ENCODE data around the gene PRR18.

PRR18 gene

GRCh38 chr6:166305562-166306117 lies 2.6 kb downstream of the PRR18 start:
- no peak for DNase-seq

GRCh38 chr6:166304106-166304505 lies 4.1 kb downstream of the PRR18 start:
- DNase-seq = no peak

GRCh38 chr6:166301611-166302529 lies 6.3 kb downstream of the PRR18 start:
- DNase-seq = no peak

GRCh38 chr6:166300357-166300987 lies 7.7 kb downstream of the PRR18 start:
- DNase-seq = no peak

- DNase-seq = no peak
These were observed 10.6 kb downstream of the PRR18 start for GRCh38 chr6:166297606-166298005.

GRCh38 chr6:166296035-166296883 lies 11.9 kb downstream of the PRR18 start:
- DNase-seq = no peak

- no peak for DNase-seq
These were observed 14.2 kb downstream of the PRR18 start for GRCh38 chr6:166293731-166294584.

GRCh38 chr6:166289207-166290060 lies 18.8 kb downstream of the PRR18 start:
- DNase-seq = no peak

- DNase-seq = peak; percentile 36
These were observed 21.3 kb downstream of the PRR18 start for GRCh38 chr6:166286839-166287271.

- DNase-seq = no peak
These were observed 23.0 kb downstream of the PRR18 start for GRCh38 chr6:166285233-166285632.

- no peak for DNase-seq
These were observed 23.6 kb downstream of the PRR18 start for GRCh38 chr6:166284640-166285039.

GRCh38 chr6:166282394-166283032 lies 25.7 kb downstream of the PRR18 start:
- no peak for DNase-seq

GRCh38 chr6:166281104-166281503 lies 27.1 kb downstream of the PRR18 start:
- no peak for DNase-seq

GRCh38 chr6:166279393-166279679 lies 28.9 kb downstream of the PRR18 start:
- no peak for DNase-seq

- DNase-seq = no peak
These were observed 29.4 kb downstream of the PRR18 start for GRCh38 chr6:166278579-166279392.

GRCh38 chr6:166277892-166278578 lies 30.2 kb downstream of the PRR18 start:
- no peak for DNase-seq

- no peak for DNase-seq
These were observed 31.2 kb downstream of the PRR18 start for GRCh38 chr6:166277018-166277417.

- peak; percentile 72 for DNase-seq
These were observed 32.5 kb downstream of the PRR18 start for GRCh38 chr6:166275714-166276166.

All from CD4-positive, alpha-beta T cell treated with Interleukin-15 for 1 hour (primary cell).